ENCODE results near the gene RGS3. TPM values are rescaled to one million over a fixed set of nuclear protein-coding genes. Genes with fewer than 3 reads are reported as not detected.
"Not testable (repeated sequence)": the region's sequence is repeated elsewhere in the genome, so short reads cannot be mapped to it uniquely, and the experiment has no call there.

RGS3 gene
- total RNA-seq, 2 donors from 2014 or later, result 112 to 184 TPM

- Histone ChIP-seq H3K4me1 (peaks cover 0 to 67% of the 10 kb centered on the region in 2 donors), H3K27me3 (no peaks in the 10 kb centered on the region), H3K36me3 (peaks cover 26% of the 10 kb centered on the region), H3K27ac (peak overlapping the region; percentile 73 to 82), H3K4me3 (no peak overlapping the region), H3K9me3 (no peaks in the 10 kb centered on the region)
- no peak for DNase-seq (ENCODE audit: low spot score)
- no peak for TF ChIP-seq CTCF (IDR thresholded peaks at IDR 0.05)
Measured at GRCh38 chr9:113547501-113547900, 84.0 kb downstream of the RGS3 start.

- peaks cover 26% of the 10 kb centered on the region for H3K36me3 ChIP-seq
- peak overlapping the region; percentile 73 to 82 for H3K27ac ChIP-seq
- H3K9me3 ChIP-seq, result no peaks in the 10 kb centered on the region
- H3K4me1 ChIP-seq, result peaks cover 0 to 58% of the 10 kb centered on the region in 2 donors
- DNase-seq (ENCODE audit: low spot score), result peak; percentile 89
- H3K27me3 ChIP-seq, result no peaks in the 10 kb centered on the region
- no peak for TF ChIP-seq CTCF (IDR thresholded peaks at IDR 0.05)
- no peak overlapping the region for H3K4me3 ChIP-seq
Measured at GRCh38 chr9:113548221-113549041, 84.9 kb downstream of the RGS3 start.

- H3K9me3 ChIP-seq; H3K27me3 ChIP-seq; H3K4me3 ChIP-seq; DNase-seq (ENCODE audit: low spot score); H3K27ac ChIP-seq: not testable (repeated sequence)
- Histone ChIP-seq H3K36me3 (peaks cover 17% of the 10 kb centered on the region), H3K4me1 (peaks cover 0 to 45% of the 10 kb centered on the region in 2 donors)
Measured at GRCh38 chr9:113549892-113550291, 86.4 kb downstream of the RGS3 start.

- Histone ChIP-seq H3K27me3 (no peaks in the 10 kb centered on the region), H3K9me3 (no peaks in the 10 kb centered on the region), H3K4me3 (no peak overlapping the region), H3K27ac (peak overlapping the region; percentile 66 to 79), H3K36me3 (no peaks in the 10 kb centered on the region), H3K4me1 (peaks cover 0 to 48% of the 10 kb centered on the region in 2 donors)
- no peak for DNase-seq (ENCODE audit: low spot score)
- TF ChIP-seq CTCF (IDR thresholded peaks at IDR 0.05), result no peak
Measured at GRCh38 chr9:113556877-113557593, 93.5 kb downstream of the RGS3 start.

- Histone ChIP-seq H3K36me3 (no peaks in the 10 kb centered on the region), H3K27me3 (no peaks in the 10 kb centered on the region), H3K4me1 (peaks cover 0 to 61% of the 10 kb centered on the region in 2 donors), H3K9me3 (no peaks in the 10 kb centered on the region), H3K27ac (peak overlapping the region; percentile 66 to 79), H3K4me3 (no peak overlapping the region)
- no peak for TF ChIP-seq CTCF (IDR thresholded peaks at IDR 0.05)
- peak; percentile 91 for DNase-seq (ENCODE audit: low spot score)
Measured at GRCh38 chr9:113558632-113559502, 95.3 kb downstream of the RGS3 start.
